GM18909 (cell line): ENCODE data around the gene YTHDF1.

Experiments
- ATAC-seq: cut with Tn5 transposase; IDR thresholded peaks from one replicate; pipeline ENCODE4 v1.9.1; 2021; ENCODE audit warnings: mild to moderate bottlenecking; ENCODE audit not compliant: unreplicated experiment, poor library complexity

The YTHDF1 gene

GRCh38 chr20:63249891-63250290 is 34.0 kb upstream of the YTHDF1 start:
- no peak for ATAC-seq

DNA sequence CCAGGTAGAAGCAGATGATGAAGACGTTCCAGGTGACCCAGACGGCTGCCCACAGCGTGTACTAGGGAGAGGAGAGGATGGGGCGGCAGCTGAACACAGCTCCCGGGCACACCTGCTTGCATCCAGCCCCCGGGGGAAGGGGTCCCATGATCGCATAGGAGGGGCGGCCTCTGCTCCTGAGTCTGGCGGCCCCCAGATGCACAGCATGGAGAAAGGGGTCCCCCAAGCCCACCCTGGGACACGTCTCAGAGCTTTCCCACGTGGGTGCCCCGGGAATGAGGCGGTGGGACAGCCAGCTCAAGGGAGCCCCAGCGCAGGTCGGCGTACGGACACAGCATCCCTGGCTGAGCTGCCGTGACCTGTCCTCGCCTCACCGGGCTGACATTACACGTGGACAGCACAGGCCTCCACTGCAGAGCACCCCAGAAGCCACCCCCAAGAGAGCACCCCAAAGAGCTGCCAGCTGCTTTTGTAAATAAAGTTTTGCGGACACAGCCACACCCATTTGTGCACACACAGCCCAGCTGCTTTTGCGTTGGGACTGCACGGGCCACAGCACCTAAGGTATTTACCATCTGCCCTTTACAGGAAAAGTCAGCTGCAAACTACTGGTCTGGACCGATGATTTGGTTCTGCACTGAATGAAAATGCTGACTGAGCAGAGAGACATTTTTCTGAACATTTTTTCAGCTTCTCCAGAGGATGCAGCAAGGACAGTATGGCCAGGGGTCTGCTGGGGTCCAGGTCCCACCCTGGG is 33.1 kb upstream of the YTHDF1 start:
- ATAC-seq: no peak

- no peak for ATAC-seq
These were observed 31.8 kb upstream of the YTHDF1 start for GRCh38 chr20:63247671-63248228.

- no peak for ATAC-seq
These were observed 30.8 kb upstream of the YTHDF1 start for GRCh38 chr20:63246490-63247288.

GRCh38 chr20:63244468-63244867 is 28.5 kb upstream of the YTHDF1 start:
- no peak for ATAC-seq

GRCh38 chr20:63243604-63244247 is 27.8 kb upstream of the YTHDF1 start:
- no peak for ATAC-seq

DNA sequence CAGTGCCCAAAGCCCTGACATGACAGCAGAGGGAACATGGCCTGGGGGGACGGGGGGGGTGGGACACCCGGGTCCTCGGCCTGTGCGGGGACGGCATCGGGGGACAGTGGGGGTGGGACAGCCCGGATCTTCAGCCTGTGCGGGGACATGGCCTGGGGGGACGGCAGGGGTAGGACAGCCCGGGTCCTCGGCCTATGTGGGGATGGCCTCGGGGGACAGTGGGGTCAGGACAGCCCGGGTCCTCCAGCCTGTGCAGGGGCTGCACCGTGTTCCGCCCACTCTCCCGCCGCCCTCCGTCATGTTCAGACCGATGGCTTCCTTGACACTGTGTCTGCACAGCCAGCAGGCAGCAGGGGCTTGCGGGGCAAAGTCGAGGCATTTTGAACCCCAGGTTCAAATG is 26.8 kb upstream of the YTHDF1 start:
- ATAC-seq: no peak

DNA sequence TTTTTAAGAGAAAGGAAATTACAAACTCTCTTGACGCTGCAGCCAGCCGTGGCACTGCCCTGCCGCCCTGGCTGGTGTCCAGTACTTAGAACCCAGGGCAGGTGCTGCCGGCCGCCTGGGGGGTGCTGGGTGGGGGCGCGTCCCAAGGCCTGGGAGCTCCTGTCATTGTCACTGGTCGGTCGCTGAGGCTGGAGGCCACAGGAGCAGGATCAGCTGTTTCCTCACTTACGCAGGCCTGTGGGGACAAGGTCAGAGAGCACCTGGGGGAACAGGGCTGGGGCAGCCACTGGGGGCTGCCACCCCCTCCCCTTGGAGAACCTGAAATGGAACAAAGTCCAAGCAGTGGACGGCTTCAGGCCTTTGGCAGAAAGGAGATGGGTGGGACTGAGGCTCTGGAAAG is 25.3 kb upstream of the YTHDF1 start:
- ATAC-seq: no peak

DNA sequence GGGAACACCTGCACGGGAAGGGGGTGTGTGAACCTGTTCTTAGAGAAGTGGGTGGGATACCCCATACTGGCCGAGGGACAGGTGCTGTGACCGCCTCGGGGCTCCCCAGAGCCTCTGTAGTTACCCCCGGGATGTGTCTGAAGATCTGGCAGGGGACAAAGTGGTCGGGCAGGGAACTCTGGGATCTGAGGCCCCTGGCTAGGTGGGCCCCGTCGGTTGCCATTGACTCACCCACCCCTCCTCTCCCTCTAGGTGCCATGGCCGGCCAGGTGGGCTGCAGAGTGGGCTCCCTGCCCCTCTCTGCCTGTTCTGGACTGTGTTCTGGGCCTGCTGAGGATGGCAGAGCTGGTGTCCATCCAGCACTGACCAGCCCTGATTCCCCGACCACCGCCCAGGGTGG is 24.1 kb upstream of the YTHDF1 start:
- ATAC-seq: no peak

DNA sequence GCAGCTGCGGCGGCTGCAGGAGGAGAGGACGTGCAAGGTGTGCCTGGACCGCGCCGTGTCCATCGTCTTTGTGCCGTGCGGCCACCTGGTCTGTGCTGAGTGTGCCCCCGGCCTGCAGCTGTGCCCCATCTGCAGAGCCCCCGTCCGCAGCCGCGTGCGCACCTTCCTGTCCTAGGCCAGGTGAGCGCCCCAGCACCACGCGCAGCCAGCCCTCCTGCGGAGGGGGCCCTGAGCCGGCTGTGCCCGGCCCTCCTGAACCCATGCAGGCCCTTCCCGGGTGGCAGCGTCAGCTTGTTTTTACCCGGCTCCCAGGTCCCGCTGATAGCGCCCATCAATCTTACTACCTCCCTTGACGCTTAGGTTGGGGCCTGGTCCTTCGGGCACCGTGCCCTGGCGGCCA is 23.5 kb upstream of the YTHDF1 start:
- no peak for ATAC-seq

DNA sequence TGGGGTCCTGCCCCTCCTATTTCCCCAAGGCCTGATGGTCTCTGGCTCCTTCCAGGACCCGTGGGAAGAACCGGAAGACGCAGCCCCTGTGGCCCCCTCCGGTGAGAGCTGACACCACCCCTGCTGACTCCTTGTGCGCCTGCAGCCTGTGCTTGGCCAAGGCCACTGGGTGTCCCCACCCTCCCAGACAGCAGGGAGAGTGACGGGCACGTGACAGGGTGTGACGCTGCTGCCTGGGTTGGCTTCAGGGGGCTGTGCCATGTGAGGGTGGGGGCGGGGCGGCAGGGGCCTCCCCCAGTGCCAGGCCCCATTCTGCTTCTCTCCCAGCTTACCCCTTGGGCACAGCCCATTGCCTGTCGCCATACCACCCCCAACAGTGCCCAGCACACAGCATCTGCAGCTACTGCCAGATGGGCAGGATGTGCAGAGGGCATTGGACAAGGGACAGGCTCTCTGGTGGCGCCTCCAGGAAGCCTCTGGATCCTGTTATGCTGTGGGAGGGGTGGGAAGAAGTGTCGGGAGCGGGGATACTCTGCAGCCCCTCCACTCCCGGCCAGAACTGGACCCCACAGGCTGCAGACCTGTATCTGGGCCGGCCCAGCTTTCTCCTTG is 22.7 kb upstream of the YTHDF1 start:
- ATAC-seq: no peak

DNA sequence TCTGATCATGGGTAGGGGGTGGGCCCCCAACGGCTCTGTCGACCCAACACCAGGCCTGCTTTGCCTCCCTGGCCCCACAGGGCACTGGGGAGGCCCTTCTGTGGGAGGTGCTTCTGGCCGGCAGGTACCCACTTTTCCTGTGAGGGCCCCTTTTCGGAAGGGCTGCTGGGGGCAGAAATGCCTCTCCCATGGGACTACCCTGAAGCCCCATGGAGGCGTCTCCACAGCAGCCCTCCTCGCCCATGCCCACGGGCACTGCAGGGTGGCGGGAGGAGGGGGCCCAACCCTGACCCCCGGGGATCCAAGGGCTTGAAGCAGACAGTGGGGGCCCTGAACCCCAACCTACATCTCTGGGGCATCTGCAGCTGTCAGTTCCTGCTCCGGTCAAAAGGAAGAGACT is 22.1 kb upstream of the YTHDF1 start:
- ATAC-seq: no peak

DNA sequence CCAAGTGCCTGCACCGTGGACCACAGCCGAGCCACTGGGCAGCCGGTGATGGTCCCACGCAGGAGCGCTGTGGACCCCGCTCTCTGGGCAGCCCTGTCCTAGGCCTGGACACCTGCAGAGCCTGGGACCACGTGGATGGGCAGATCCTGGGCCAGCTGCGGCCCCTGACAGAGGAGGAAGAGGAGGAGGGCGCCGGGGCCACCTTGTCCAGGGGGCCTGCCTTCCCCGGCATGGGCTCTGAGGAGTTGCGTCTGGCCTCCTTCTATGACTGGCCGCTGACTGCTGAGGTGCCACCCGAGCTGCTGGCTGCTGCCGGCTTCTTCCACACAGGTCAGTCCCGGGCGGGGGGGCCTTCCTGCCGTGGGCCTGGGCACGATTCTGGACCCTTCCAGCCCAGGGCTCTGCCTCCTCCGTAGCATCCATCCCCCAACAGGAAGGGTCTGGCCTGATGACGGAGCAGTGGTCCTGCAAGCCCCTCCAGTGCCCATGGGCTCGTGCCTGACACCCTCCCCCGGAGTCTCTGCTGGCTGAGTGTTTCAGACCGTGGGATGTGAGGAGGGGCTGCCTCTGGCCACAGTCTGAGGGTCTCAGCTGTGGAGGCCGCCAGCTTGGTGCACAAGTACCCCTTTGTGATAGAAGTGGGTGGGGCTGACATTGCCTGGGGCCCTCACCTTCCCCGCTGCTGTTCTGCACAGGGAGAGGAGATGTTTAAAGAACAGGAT is 20.3 kb upstream of the YTHDF1 start:
- no peak for ATAC-seq

GRCh38 chr20:63235399-63235983 is 19.6 kb upstream of the YTHDF1 start, which contains the start of gene BIRC7:
TSS of gene BIRC7 (plus strand) at chr20:63235905. CDS start at chr20:63236097, 192 bp downstream.
- no peak for ATAC-seq

- ATAC-seq: no peak
These were observed 18.9 kb upstream of the YTHDF1 start for GRCh38 chr20:63234693-63235398.

DNA sequence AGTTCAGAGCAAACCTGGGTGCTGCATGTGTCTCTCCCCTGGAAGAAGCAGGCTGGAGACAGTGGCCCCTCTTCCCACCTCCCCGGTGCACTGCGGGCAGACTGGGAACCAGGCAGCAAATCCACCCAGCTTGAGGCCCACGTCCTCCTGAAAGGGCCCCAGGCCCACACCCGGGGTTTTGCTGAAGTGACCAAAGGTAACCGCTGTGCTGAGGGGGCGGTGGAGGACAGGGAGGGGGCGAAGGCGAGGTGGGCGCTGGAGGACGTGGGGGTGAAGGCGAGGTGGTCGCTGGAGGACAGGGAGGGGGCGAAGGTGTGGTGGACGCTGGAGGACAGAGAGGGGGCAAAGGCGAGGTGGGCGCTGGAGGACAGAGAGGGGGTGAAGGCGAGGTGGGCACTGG is 18.0 kb upstream of the YTHDF1 start:
- no peak for ATAC-seq

DNA sequence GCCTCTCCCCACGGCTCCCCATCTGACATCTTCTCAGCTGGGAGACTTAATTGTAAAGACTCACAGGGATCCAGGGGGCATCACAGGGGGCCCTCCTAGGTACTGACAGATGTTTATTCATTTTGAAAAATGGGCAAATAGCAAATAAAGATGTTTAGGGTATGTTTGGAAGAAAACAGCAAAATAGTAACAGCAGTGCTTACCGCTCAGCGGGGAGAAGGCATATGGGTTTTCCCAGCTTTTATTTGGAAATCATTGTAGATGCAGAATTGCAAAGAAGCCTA is 17.1 kb upstream of the YTHDF1 start:
- ATAC-seq: no peak

- ATAC-seq: no peak
These were observed 16.5 kb upstream of the YTHDF1 start for GRCh38 chr20:63232235-63233060.
